Lower leg skin (tissue), 3 donors: ENCODE measurements around the gene TNIK.

Source experiments
- CTCF ChIP-seq, 3 donors: fragments of 450-650 bp; IDR thresholded peaks; one replicate each; pipeline ENCODE4 v1.5.1; 2016; ENCODE audit warnings: antibody characterized with exemption in 3 of 3, mild to moderate bottlenecking in 3 of 3, moderate library complexity in 2 of 3
- POLR2A ChIP-seq, 2 donors: fragments of 450-650 bp; IDR thresholded peaks; one replicate each; pipeline ENCODE4 v1.6.1; 2016 to 2017; ENCODE audit warnings: antibody characterized with exemption in 2 of 2, mild to moderate bottlenecking in 1 of 2, moderate library complexity in 1 of 2

DNA sequence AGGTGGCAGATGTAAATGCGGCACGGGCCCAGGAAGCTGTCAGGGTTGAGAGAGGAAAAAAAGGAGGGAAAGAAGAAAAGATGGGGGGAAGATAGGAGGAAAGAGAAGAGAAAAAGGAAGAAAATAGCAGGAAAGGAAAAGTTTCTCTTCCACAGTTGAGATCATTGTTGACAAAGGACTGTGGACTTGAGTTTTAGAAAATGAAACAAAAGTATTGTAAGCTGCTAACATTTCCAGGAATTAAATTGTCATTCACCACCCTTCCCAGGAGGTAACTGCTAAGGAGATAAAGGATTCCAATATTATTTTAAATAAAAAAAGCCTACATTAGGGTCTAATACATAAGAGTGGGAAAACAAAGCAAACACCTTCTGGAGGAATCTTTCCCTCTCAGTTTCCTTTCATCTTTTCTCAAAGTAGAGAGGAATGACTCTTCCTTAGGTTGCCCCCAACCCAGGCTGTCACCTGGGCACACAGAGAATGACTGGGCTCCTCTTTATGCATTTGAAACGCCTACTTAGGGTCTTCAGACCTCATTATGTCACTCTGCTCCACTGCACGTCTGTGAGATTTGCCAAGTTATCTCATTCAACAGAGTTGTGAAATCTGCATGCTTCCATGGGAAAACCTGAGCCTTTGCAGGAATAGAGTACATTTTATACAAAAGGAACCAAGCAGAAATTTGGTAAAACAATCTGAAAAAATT lies 194.0 kb downstream of the TNIK start:
- TF ChIP-seq CTCF (IDR thresholded peaks at IDR 0.05): no peak
- no peak for TF ChIP-seq POLR2A (IDR thresholded peaks at IDR 0.05)
